Right ventricle myocardium superior (tissue), 1 donor: ENCODE results near the gene KCNJ6. TPM values are rescaled to one million over a fixed set of nuclear protein-coding genes. Genes with fewer than 3 reads are reported as not detected.
A peak's percentile ranks its signal among the peaks of the same experiment; 100 is the strongest.

Source experiments
- ATAC-seq: fragments of 200-7000 bp; cut with Tn5 transposase; one replicate; pipeline ENCODE4 v1.9.1; 2020; ENCODE audit warnings: mild to moderate bottlenecking; ENCODE audit not compliant: poor library complexity
- DNase-seq: peaks from one replicate; pipeline ENCODE4 v3.0.0-alpha.2; 2020
- intact Hi-C: fragments of 100-400 bp; cut with DNase I; formaldehyde crosslinking; loops from one replicate; pipeline ENCODE4 v1.11.2; 2022
- total RNA-seq: library from RNA; stranded (reverse); fragmentation: NEBNext Ultra II Directional; extraction: Animal tissue kit (Norgen Biotek cat#: 25700); gene quantifications from one replicate; pipeline ENCODE4 v1.2.1, GENCODE V29; 2021
- donor health status: DM: no; HTN: yes; CAD: no; lungs with severe emphysema.

The KCNJ6 gene
- total RNA-seq, 1 donor from 2014 or later, result not detected

DNA sequence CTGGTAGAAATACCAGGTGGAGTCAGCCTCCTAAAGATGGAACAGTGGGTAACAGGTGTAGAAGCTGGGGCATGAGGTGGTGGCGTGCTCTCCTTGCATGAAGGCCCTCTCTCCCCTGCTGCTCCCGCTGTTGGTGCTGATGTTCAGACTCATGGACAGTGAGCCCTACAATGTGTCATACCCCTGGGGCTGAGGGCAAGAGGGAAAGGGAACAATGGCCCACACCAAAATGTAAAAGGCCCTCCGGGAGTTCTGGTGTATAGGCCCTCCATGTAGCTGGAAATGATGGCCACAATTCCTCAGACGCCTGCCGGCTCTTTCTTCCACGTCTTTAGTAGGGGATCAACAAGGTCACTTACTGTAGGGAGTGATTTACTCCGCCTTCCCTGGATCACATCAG lies 354.8 kb downstream of the KCNJ6 start:
- intact Hi-C loops, result loop anchor here (5.0 to 10.0 kb wide), 2 partner anchors 194 to 307 kb away; partner anchors contain the start of gene DYRK1A
- no peak for DNase-seq
- no peak for ATAC-seq

GRCh38 chr21:37560385-37560784 lies 355.9 kb downstream of the KCNJ6 start:
- intact Hi-C loops, result loop anchor here (5.0 to 10.0 kb wide), 2 partner anchors 193 to 306 kb away; partner anchors contain the start of gene DYRK1A
- DNase-seq (peak; percentile 60), ATAC-seq (peak; percentile 18)

- intact Hi-C loops, result no loop called here
- ATAC-seq (no peak), DNase-seq (no peak)
Observed at GRCh38 chr21:37558676-37559211, 357.5 kb downstream of the KCNJ6 start.
